ENCODE results near the gene DNAJC16. TPM values are rescaled to one million over a fixed set of nuclear protein-coding genes. Genes with fewer than 3 reads are reported as not detected.
"Not testable (repeated sequence)": the region's sequence is repeated elsewhere in the genome, so short reads cannot be mapped to it uniquely, and the experiment has no call there.

The DNAJC16 gene
- total RNA-seq, 1 donor from 2014 or later: 33.6 TPM

DNA sequence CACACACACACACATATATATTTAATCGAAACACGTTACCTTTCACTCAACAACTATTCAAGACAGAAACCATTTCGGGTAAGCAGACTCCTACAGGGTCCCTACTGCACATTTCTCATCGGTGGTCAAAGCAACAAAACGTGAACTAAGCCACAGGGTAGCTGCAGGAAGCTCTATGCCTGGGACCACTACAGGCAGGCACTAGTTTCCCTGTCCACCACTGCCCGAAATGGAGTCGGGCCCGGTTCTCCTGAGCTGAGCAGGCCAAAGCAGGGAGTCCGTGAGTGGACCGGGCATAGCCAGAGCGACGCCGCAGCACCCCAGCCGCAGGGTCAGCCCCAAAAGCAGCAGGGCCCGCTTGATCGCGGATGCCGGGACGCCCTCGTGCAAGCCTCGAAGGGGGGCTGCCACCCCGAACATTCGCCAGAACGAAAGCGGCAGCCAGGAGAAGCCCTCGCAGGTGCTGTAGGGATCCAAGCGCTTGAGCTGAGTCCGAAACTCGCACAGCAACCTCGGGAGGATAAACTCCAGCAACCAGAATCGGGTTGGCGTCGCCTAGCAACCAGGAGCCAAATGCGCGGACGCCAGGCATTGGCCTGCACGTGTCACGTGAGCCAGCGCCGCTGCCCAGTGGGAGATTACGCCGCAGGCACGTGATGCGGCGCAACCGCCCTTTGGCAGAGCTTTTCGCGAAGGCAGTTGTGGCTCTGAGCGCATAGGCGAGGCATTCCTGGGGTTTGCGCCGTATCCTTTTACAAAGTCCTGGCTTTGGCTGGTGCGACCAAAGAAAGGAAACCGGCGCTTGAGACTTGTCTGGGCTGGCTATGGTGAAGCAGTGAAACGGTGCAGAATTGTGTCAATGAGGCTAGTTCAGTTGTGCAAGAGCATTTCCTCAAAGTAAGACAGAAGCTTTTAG is 76.7 kb downstream of the DNAJC16 start:
- H3K27me3 Mint-ChIP-seq (ENCODE audit: insufficient read depth, low read depth): peaks cover 3% of the 10 kb centered on the region
- H3K9ac ChIP-seq: no peak overlapping the region
- H3K9me3 ChIP-seq (ENCODE audit: low read depth): no peaks in the 10 kb centered on the region
- peak overlapping the region; percentile 93 for H3K4me2 ChIP-seq
- peak overlapping the region; percentile 97 for H2AFZ ChIP-seq (replicated peaks)
- no peaks in the 10 kb centered on the region for H3K36me3 ChIP-seq
- H3K4me3 Mint-ChIP-seq: peak overlapping the region; percentile 92
- H3K4me1 Mint-ChIP-seq: peaks cover 16% of the 10 kb centered on the region
- peak; percentile 97 for DNase-seq (ENCODE audit: low spot score)
- no peaks in the 10 kb centered on the region for H3K4me1 ChIP-seq
- peak overlapping the region; percentile 64 for H3K4me3 ChIP-seq
- H3K27ac Mint-ChIP-seq: peak overlapping the region; percentile 92
- H3K79me2 ChIP-seq (ENCODE audit: low read depth): no peaks in the 10 kb centered on the region
- peaks cover 29% of the 10 kb centered on the region for H3K27me3 ChIP-seq
- no peak for TF ChIP-seq EZH2 (IDR thresholded peaks at IDR 0.05)
- no peak for TF ChIP-seq CTCF (IDR thresholded peaks at IDR 0.05)
- no peak for TF ChIP-seq EZH2phosphoT487 (IDR thresholded peaks at IDR 0.05)
- H3F3A ChIP-seq (ENCODE audit: low read depth): peaks cover 11% of the 10 kb centered on the region
- H4K20me1 ChIP-seq (ENCODE audit: low read depth): no peaks in the 10 kb centered on the region
- no peak overlapping the region for H3K27ac ChIP-seq
- H3K36me3 Mint-ChIP-seq: no peaks in the 10 kb centered on the region
- H3K9me3 Mint-ChIP-seq: no peaks in the 10 kb centered on the region

DNA sequence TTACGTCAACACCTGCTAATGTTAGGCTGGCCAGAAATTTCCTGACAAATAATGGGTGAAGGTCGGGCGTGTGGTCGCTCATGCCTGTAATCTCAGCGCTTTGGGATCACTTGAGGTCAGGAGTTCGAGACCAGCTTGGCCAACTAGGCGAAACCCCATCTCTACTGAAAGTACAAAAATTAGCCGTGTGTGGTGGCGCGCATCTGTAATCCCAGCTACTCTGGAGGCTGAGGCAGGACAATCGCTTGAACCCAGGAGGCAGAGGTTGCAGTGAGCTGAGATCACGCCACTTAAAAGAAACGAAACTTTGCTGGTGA is 77.3 kb downstream of the DNAJC16 start:
- not testable (repeated sequence) for H3K27ac ChIP-seq; H3K36me3 Mint-ChIP-seq; H3K4me1 ChIP-seq; DNase-seq (ENCODE audit: low spot score); H4K20me1 ChIP-seq (ENCODE audit: low read depth); H3K9ac ChIP-seq; H3K9me3 Mint-ChIP-seq; H3K9me3 ChIP-seq (ENCODE audit: low read depth); H3K79me2 ChIP-seq (ENCODE audit: low read depth); H3K36me3 ChIP-seq; H3K27me3 Mint-ChIP-seq (ENCODE audit: insufficient read depth, low read depth)
- Mint-ChIP-seq H3K4me3 (peak overlapping the region; percentile 92), H3K4me1 (peaks cover 16% of the 10 kb centered on the region), H3K27ac (peak overlapping the region; percentile 50)
- Histone ChIP-seq H3K4me2 (peak overlapping the region; percentile 93), H3K27me3 (peaks cover 29% of the 10 kb centered on the region), H2AFZ (replicated peaks) (peak overlapping the region; percentile 97), H3F3A (ENCODE audit: low read depth) (peaks cover 11% of the 10 kb centered on the region), H3K4me3 (peak overlapping the region; percentile 64)

DNA sequence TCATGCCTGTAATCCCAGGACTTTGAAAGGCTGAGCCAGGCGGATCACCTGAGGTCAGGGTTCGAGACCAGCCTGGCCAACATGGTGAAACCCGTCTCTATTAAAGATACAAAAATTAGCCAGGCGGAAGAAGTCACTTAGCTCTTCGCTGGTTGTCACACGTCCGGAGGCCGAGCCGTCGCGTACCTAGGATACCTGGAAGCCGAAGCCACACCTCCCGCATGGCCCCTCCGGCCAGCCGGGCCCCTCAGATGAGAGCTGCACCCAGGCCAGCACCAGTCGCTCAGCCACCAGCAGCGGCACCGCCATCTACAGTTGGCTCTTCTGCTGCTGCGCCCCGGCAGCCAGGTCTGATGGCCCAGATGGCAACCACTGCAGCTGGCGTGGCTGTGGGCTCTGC is 77.8 kb downstream of the DNAJC16 start:
- not testable (repeated sequence) for H3K27ac ChIP-seq; H3K27ac Mint-ChIP-seq; H3K4me2 ChIP-seq; H3K36me3 ChIP-seq; H3K9me3 Mint-ChIP-seq; H3K4me1 ChIP-seq; H4K20me1 ChIP-seq (ENCODE audit: low read depth); H3K79me2 ChIP-seq (ENCODE audit: low read depth); H3K4me3 ChIP-seq; H2AFZ ChIP-seq (replicated peaks); H3K9me3 ChIP-seq (ENCODE audit: low read depth); H3K9ac ChIP-seq; H3K36me3 Mint-ChIP-seq; DNase-seq (ENCODE audit: low spot score); H3K27me3 Mint-ChIP-seq (ENCODE audit: insufficient read depth, low read depth)
- Histone ChIP-seq H3F3A (ENCODE audit: low read depth) (peaks cover 11% of the 10 kb centered on the region), H3K27me3 (peaks cover 29% of the 10 kb centered on the region)
- peak overlapping the region; percentile 92 for H3K4me3 Mint-ChIP-seq
- H3K4me1 Mint-ChIP-seq: peaks cover 16% of the 10 kb centered on the region

DNA sequence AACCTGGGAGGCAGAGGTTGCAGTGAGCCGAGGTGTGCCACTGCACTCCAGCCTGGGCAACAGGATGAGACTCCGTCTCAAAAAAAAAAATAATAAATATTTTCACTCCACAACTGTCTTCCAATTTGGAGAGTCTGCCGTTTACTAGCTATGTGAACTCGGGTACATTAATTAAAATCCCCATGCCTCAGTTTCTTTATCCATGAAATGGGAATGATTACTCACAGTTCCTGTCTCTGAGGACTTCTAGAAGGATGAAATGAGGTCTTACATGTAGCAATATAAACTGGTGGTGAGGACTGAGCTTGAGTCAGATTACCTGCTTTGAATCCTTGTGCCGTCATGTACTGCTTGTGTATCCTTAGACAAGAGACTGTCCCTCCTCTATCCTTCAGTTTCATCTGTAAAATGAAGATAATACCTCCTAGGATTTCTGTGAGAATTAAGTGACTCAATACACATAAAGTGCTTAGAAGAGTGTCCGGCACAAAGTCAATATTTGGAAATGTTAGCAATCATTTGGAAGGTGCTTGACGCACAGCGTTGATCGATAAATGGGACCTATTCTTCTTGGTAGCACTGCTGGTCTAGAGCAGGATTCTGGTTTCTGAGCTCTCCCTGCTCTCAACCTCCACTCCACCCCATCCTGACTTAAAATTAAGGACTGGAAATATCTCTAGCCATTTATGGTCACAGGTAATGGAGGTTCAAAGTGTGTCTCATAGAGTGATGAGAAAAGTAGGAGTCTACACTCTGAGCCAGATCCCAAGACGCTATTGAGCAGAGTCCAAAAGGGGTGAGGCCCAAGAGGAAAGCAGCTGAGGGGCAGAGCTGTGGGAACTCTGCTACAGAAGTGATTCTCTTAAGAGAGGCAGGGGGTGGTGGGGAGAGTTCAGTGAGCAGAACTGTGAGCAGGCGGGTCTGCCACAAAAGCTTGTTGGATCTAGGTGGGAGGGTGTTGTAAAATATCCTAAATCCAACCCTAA is 79.0 kb downstream of the DNAJC16 start:
- no peak for TF ChIP-seq CTCF (IDR thresholded peaks at IDR 0.05)
- no peak for TF ChIP-seq EZH2phosphoT487 (IDR thresholded peaks at IDR 0.05)
- no peak for TF ChIP-seq EZH2 (IDR thresholded peaks at IDR 0.05)
- Histone ChIP-seq H3K27me3 (peaks cover 29% of the 10 kb centered on the region), H2AFZ (replicated peaks) (no peak overlapping the region), H3K36me3 (no peaks in the 10 kb centered on the region), H3K4me1 (no peaks in the 10 kb centered on the region), H4K20me1 (ENCODE audit: low read depth) (no peaks in the 10 kb centered on the region), H3K4me2 (no peak overlapping the region), H3K27ac (no peak overlapping the region), H3K79me2 (ENCODE audit: low read depth) (no peaks in the 10 kb centered on the region), H3F3A (ENCODE audit: low read depth) (peaks cover 11% of the 10 kb centered on the region), H3K9me3 (ENCODE audit: low read depth) (no peaks in the 10 kb centered on the region), H3K9ac (no peak overlapping the region), H3K4me3 (no peak overlapping the region)
- no peak for DNase-seq (ENCODE audit: low spot score)
- Mint-ChIP-seq H3K27ac (no peak overlapping the region), H3K4me1 (peaks cover 16% of the 10 kb centered on the region), H3K36me3 (no peaks in the 10 kb centered on the region), H3K4me3 (no peak overlapping the region), H3K27me3 (ENCODE audit: insufficient read depth, low read depth) (no peaks in the 10 kb centered on the region), H3K9me3 (no peaks in the 10 kb centered on the region)

Measured in neural progenitor cell (in vitro differentiated cells).